ENCODE measurements around the gene POLR1G.
"Not testable (repeated sequence)": the region's sequence is repeated elsewhere in the genome, so short reads cannot be mapped to it uniquely, and the experiment has no call there.

GRCh38 chr19:45407585-45407984, 1.1 kb downstream of the POLR1G start:
- TF ChIP-seq CTCF (IDR thresholded peaks at IDR 0.05; ENCODE audit: poor library complexity); EZH2phosphoT487 (IDR thresholded peaks at IDR 0.05; ENCODE audit: low read depth, severe bottlenecking, unreplicated experiment): not testable (repeated sequence)
